Measurements from ENCODE around the gene HRG.

DNA sequence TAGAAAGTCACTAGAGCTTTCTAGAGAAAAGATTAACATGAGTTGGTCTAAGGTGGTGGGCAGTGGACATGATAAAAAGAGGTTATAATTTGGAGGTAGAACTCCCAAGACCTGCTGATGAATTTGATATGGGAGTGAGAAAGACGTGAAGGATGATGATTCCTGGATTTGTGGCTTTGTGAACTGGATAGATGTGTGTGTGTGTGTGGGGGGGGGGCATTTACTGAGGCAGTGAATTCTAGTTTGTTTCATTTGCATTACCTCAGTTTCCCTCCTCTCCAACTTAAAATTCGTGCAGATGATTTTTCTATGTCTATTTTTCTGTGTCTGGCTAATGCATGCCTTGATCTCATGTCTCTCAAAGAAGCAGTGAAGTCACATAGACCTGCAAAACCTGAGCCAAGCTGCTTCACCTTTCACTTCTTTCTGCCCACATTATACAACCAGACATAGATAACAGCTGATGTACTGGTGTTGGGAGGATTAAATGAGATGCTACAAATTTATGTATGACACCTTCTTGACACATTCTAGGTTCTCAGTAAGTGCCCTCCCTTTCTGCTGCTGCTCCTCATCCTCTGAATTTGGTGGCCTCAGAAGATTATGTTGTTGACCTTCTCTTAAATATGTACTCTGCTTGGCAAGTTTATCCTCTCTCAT is 43.0 kb upstream of the HRG start:
- TF ChIP-seq EZH2 (IDR thresholded peaks at IDR 0.05; ENCODE audit: insufficient read depth, poor library complexity, severe bottlenecking) (no peak), EZH2phosphoT487 (IDR thresholded peaks at IDR 0.05; ENCODE audit: insufficient read depth, low read depth) (no peak)

Measured in GM23248 (cell line).